OCI-LY1 (cell line): ENCODE measurements around the gene ZNF232.

Experiments
- H2AFZ ChIP-seq: fragments of 200-600 bp; sonication (generic), shearing (Covaris generic); 2 replicates; pipeline ENCODE4 v1.6.0; 2014; ENCODE audit warnings: antibody characterized with exemption, mild to moderate bottlenecking, low read length
- H3F3A ChIP-seq: fragments of 200-600 bp; sonication (generic), shearing (Covaris generic); 2 replicates; pipeline ENCODE4 v1.6.0; 2014; ENCODE audit warnings: mild to moderate bottlenecking, antibody characterized with exemption, low read length, moderate library complexity; ENCODE audit not compliant: insufficient read depth
- H3K27ac ChIP-seq: fragments of 200-600 bp; sonication (generic); 2 replicates; pipeline ENCODE4 v1.5.1; 2014; ENCODE audit warnings: low read length, mixed run types, mild to moderate bottlenecking, low read depth; ENCODE audit not compliant: poor library complexity, severe bottlenecking
- H3K27me3 ChIP-seq: fragments of 200-600 bp; sonication (generic); 2 replicates; pipeline ENCODE4 v1.6.0; 2014; ENCODE audit warnings: antibody characterized with exemption, mild to moderate bottlenecking, low read length, moderate library complexity; ENCODE audit not compliant: insufficient read depth
- H3K36me3 ChIP-seq: fragments of 200-600 bp; sonication (generic); 2 replicates; pipeline ENCODE4 v1.6.1; 2014; ENCODE audit warnings: mild to moderate bottlenecking, antibody characterized with exemption, low read length, moderate library complexity, mixed read lengths; ENCODE audit not compliant: insufficient read depth
- H3K4me1 ChIP-seq: fragments of 200-600 bp; sonication (generic); 2 replicates; pipeline ENCODE4 v1.5.1; 2014; ENCODE audit warnings: mild to moderate bottlenecking, low read length, moderate library complexity; ENCODE audit not compliant: insufficient read depth, severe bottlenecking
- H3K4me2 ChIP-seq: fragments of 200-600 bp; sonication (generic), shearing (Covaris generic); 2 replicates; pipeline ENCODE4 v1.6.1; 2014; ENCODE audit warnings: low read length
- H3K4me3 ChIP-seq: fragments of 200-600 bp; sonication (generic); 2 replicates; pipeline ENCODE4 v1.5.1; 2014; ENCODE audit warnings: low read length, low read depth, mild to moderate bottlenecking, mixed read lengths; ENCODE audit not compliant: poor library complexity, severe bottlenecking
- H3K79me2 ChIP-seq: fragments of 200-600 bp; shearing (Covaris generic); 2 replicates; pipeline ENCODE4 v1.6.1; 2016; ENCODE audit warnings: mixed run types, low read length, mixed read lengths; ENCODE audit not compliant: insufficient read depth
- H3K9ac ChIP-seq: fragments of 200-600 bp; sonication (generic), shearing (Covaris generic); 2 replicates; pipeline ENCODE4 v1.6.1; 2014; ENCODE audit warnings: mild to moderate bottlenecking, low read length, mixed read lengths
- H3K9me2 ChIP-seq: fragments of 200-600 bp; sonication (generic), shearing (Covaris generic); 2 replicates; pipeline ENCODE4 v1.6.1; 2014; ENCODE audit warnings: low read depth, mild to moderate bottlenecking, low read length, mixed read lengths
- H3K9me3 ChIP-seq: fragments of 200-600 bp; shearing (Covaris generic); 2 replicates; pipeline ENCODE4 v1.6.1; 2014; ENCODE audit warnings: low read length, mixed read lengths
- H4K20me1 ChIP-seq: fragments of 200-600 bp; sonication (generic), shearing (Covaris generic); 2 replicates; pipeline ENCODE4 v1.6.0; 2016; ENCODE audit warnings: mild to moderate bottlenecking, low read length; ENCODE audit not compliant: insufficient read depth
- EZH2 ChIP-seq: fragments of 200-600 bp; sonication (generic), shearing (Covaris generic); IDR thresholded peaks from 2 replicates; pipeline ENCODE4 v1.8.0; 2017; ENCODE audit warnings: borderline replicate concordance, mixed run types, mild to moderate bottlenecking, antibody characterized with exemption, low read length, moderate library complexity, mixed read lengths
- TF ChIP-seq, protein P1 (sequence below): fragments of 200-600 bp; sonication (generic), shearing (Covaris generic); IDR thresholded peaks from 2 replicates; pipeline ENCODE4 v1.5.1; 2017; ENCODE audit warnings: mild to moderate bottlenecking, antibody characterized with exemption, low read length, moderate library complexity, mixed read lengths

ZNF232 gene

DNA sequence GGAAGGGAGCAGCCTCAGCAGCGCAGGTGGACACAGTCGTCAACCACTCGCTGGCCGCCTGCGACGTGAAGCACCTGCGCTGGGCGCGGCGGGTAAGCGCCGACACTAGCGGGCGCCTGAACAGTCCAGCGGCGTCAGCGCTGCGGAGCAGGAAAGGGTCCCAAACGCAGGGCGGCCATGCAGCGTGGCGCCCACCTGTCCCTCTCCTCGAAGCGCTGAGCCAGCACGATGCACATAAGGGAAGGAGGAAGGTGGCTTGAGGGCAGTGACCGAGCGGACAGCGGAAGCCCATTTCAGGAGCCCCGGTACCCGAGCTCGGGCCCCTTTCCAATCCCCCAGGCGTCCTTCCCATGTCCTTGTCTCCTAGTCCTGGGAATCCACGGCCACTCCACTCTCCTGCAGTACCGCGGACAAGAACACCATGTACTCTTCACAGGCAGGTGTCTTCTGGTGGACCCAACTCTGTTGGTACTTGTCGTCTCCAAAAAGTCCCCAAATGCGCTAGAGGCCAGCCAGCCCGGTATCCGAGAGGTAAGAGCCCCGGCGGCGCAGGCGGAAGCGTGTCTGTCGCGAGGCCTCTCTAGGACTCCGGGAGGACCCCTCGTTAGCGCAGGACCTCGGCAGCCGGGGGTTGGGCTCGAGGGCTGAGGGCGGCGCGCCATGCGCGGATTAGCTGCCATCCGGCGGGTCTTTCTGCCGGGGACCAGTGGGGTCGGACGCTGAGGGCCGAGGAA lies 14.4 kb downstream of the ZNF232 start:
- Histone ChIP-seq H4K20me1 (no peaks in the 10 kb centered on the region), H3K9ac (no peak overlapping the region), H3K36me3 (no peaks in the 10 kb centered on the region), H3K79me2 (no peaks in the 10 kb centered on the region), H3K4me3 (no peak overlapping the region), H3K4me2 (no peak overlapping the region), H3F3A (no peaks in the 10 kb centered on the region), H3K4me1 (no peaks in the 10 kb centered on the region), H3K9me2 (no peaks in the 10 kb centered on the region), H2AFZ (no peak overlapping the region), H3K27me3 (no peaks in the 10 kb centered on the region), H3K9me3 (peaks cover 46% of the 10 kb centered on the region), H3K27ac (no peak overlapping the region)
- TF ChIP-seq EZH2: no peak
- TF ChIP-seq, protein P1, sequence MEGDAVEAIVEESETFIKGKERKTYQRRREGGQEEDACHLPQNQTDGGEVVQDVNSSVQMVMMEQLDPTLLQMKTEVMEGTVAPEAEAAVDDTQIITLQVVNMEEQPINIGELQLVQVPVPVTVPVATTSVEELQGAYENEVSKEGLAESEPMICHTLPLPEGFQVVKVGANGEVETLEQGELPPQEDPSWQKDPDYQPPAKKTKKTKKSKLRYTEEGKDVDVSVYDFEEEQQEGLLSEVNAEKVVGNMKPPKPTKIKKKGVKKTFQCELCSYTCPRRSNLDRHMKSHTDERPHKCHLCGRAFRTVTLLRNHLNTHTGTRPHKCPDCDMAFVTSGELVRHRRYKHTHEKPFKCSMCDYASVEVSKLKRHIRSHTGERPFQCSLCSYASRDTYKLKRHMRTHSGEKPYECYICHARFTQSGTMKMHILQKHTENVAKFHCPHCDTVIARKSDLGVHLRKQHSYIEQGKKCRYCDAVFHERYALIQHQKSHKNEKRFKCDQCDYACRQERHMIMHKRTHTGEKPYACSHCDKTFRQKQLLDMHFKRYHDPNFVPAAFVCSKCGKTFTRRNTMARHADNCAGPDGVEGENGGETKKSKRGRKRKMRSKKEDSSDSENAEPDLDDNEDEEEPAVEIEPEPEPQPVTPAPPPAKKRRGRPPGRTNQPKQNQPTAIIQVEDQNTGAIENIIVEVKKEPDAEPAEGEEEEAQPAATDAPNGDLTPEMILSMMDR: no peak

DNA sequence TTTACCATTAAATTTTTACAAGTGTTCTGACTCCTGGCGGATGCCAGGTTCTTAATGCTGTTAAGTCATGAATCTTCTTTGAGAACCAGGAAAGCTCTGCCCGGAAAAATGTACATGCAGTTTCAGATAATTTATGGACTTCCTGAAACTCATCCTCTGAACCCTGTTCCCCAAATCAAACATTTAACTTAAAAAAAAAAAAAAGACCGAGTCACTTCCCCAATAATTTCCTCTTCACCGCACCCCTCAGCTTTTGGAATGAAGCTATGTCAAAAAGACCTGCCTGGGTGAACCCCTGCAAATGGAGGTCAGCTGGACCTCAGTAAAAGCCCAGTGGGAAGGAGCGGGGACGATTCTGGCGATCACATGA lies 15.0 kb downstream of the ZNF232 start:
- H3K4me2 ChIP-seq: no peak overlapping the region
- H3K36me3 ChIP-seq: peaks cover 3% of the 10 kb centered on the region
- no peaks in the 10 kb centered on the region for H3K27me3 ChIP-seq
- no peaks in the 10 kb centered on the region for H3K4me1 ChIP-seq
- H3K79me2 ChIP-seq: no peaks in the 10 kb centered on the region
- H3F3A ChIP-seq: no peaks in the 10 kb centered on the region
- peaks cover 52% of the 10 kb centered on the region for H3K9me3 ChIP-seq
- H2AFZ ChIP-seq: no peak overlapping the region
- H3K9ac ChIP-seq: no peak overlapping the region
- no peaks in the 10 kb centered on the region for H4K20me1 ChIP-seq
- TF ChIP-seq, protein P1: no peak
- no peak for TF ChIP-seq EZH2
- H3K4me3 ChIP-seq: no peak overlapping the region
- no peak overlapping the region for H3K27ac ChIP-seq
- H3K9me2 ChIP-seq: no peaks in the 10 kb centered on the region

- H3K4me2 ChIP-seq: no peak overlapping the region
- H3K4me3 ChIP-seq: no peak overlapping the region
- no peaks in the 10 kb centered on the region for H3K9me2 ChIP-seq
- no peaks in the 10 kb centered on the region for H3K4me1 ChIP-seq
- H4K20me1 ChIP-seq: no peaks in the 10 kb centered on the region
- H3K9me3 ChIP-seq: peaks cover 79% of the 10 kb centered on the region
- no peak overlapping the region for H3K27ac ChIP-seq
- H2AFZ ChIP-seq: no peak overlapping the region
- H3K36me3 ChIP-seq: peaks cover 10% of the 10 kb centered on the region
- no peak overlapping the region for H3K9ac ChIP-seq
- H3K79me2 ChIP-seq: no peaks in the 10 kb centered on the region
- no peaks in the 10 kb centered on the region for H3K27me3 ChIP-seq
- H3F3A ChIP-seq: no peaks in the 10 kb centered on the region
- TF ChIP-seq EZH2: no peak
- TF ChIP-seq, protein P1: no peak
Observed at GRCh38 chr17:5092218-5093010, 19.3 kb downstream of the ZNF232 start.
